GM19099 (cell line): ENCODE data around the gene TULP4.

Experiments
- POLR2A ChIP-seq: IDR thresholded peaks from 3 replicates; pipeline ENCODE4 v1.6.1; 2011; ENCODE audit warnings: low read depth; ENCODE audit not compliant: insufficient read length; ENCODE audit errors: extremely low read depth

Gene TULP4

DNA sequence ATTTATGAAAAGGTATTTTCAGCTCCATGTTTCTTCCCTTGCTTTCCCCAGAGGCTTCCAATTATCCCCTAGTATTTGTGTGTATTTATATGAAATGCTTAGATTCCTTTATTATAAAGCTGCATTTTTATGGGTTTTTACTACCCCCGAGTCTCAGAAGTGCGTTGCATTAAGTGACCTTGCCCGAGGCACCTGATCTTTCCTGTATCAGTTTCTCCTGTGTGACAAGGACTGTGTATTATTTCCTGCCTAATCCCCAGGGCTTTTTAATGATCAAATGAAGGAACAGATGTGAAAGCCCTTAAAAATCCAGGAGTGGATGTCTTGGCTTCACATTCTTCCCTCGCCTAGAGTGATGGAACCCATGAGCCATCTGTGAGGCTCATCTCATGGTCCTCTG lies 118.8 kb downstream of the TULP4 start:
- no peak for TF ChIP-seq POLR2A

DNA sequence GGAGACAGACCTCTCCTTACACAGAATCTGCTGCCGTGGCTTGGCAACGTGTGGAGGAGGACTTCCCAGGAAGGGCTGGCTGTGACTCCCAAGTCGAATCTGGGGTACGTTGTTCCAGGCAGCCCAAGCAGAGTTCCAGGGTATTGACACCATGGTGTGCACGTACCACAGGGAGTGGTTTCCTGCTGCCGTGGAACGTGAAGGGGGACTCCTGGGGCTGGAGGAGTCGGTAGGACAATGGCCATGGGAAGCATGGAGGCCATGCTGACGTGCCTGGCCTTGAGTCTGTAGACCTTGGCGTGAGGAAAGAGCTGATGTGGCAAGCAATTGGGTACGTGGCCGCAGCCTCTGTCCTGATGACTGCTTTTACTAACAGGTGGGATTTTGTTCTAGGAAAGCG lies 119.3 kb downstream of the TULP4 start:
- no peak for TF ChIP-seq POLR2A

DNA sequence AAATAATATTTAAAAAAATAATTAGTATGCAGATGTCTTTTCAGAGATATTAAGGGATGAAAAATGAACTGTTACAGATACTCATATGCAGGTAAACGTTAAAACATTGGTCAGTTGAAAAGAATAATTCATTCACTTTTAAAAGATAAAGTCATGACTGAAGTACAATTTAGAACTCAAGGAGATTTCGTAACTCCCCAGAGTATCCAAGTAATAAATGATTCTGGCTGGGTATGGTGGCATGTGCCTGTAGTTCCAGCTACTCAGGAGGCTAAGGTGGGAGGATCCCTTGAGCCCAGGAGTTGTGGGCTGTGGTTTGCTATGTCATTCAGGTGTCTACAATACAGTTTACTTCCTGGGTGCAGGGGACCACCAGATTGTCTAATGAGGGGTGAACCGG lies 125.3 kb downstream of the TULP4 start:
- no peak for TF ChIP-seq POLR2A

DNA sequence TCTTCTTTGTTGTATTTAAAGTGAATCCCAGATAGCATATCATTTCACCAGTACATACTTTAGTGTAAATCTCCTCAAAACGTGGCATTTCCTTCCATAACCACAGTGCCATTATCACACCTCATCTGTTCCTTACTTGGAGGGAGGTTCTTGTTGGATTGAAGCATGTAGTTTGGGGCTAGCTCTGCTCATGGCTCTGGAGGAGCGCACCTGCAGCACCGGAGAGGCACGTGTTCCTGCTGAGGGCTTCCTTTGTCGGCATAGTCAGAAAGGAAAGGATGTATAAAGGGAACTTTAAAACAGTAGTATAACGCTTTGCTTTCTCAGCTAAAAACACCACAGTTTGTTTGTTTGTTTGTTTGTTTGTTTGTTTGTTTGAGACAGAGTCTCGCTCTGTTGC lies 126.0 kb downstream of the TULP4 start:
- no peak for TF ChIP-seq POLR2A

DNA sequence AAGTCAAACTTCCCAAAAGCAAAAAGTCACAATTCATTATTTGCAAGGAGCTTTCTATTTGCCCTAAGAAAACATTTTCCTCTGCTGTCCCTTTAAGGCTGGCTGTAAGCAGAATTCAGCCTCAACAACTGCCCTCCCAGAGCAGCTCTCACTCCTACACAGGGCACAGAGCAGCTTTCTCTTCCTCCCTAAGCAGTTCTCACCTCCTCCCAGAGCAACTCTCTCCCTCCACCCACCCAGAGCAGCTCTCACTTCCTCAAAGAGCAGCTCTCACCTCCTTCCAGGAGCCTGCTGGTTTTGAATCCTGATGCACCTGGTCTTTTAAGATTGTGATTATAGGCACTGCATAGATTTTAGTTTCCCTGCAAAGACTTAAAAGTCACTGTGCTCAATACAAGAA lies 127.0 kb downstream of the TULP4 start:
- no peak for TF ChIP-seq POLR2A

GRCh38 chr6:158441716-158442215 lies 129.5 kb downstream of the TULP4 start:
- no peak for TF ChIP-seq POLR2A

GRCh38 chr6:158442306-158442705 lies 130.0 kb downstream of the TULP4 start:
- no peak for TF ChIP-seq POLR2A

DNA sequence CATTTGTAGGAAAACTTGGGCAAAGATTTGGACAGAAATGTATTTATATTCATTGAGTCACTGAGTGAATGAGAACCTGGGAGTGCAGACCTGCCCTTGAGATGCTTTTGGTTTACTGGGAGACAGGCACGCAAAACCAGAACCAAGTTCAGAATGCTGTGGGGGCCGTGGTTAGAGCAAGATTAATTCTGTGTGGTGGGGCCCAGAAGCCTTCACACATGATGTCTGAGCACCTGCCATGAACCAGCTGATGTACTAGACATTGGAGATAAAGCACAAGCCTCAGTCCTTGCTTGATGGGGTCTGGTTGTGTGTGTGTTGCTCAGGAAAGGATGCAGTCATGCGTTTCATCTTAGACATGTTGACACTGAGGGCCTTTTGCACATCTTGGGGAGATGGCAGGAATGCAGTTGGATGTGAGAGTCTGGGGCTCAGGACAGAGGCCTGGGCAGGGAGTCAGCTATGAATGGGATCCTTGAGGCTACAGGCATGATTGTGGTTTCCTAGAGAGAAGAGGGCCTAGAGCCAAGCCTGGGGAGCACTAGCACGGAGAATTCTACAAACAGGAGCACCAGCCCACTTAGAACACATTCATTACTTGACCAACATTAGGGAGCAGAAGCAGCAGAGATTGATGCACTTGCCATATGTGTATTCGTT lies 133.3 kb downstream of the TULP4 start:
- no peak for TF ChIP-seq POLR2A

- TF ChIP-seq POLR2A = no peak
Measured at GRCh38 chr6:158448856-158449255, 136.6 kb downstream of the TULP4 start.

GRCh38 chr6:158452191-158452590 lies 139.9 kb downstream of the TULP4 start:
- TF ChIP-seq POLR2A = no peak

DNA sequence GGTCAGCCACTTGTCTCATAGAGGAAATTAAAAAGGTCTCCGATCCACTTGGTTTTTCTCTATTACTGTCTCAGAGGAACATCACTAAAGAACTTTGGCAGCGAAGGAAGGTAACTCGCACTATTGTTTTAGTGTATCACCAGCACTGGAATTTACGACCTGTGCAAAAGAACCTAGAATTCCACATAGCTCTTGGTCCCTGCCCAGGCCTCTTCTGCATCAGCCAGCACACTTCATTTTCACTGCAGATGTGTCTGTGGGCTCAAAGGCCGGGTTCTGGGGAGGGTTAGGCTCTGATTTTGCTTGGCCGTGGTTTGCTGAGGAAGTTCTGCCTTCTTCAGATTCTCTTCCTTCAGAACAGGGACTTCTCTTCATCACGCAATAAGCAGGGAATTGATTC lies 144.9 kb downstream of the TULP4 start:
- no peak for TF ChIP-seq POLR2A

DNA sequence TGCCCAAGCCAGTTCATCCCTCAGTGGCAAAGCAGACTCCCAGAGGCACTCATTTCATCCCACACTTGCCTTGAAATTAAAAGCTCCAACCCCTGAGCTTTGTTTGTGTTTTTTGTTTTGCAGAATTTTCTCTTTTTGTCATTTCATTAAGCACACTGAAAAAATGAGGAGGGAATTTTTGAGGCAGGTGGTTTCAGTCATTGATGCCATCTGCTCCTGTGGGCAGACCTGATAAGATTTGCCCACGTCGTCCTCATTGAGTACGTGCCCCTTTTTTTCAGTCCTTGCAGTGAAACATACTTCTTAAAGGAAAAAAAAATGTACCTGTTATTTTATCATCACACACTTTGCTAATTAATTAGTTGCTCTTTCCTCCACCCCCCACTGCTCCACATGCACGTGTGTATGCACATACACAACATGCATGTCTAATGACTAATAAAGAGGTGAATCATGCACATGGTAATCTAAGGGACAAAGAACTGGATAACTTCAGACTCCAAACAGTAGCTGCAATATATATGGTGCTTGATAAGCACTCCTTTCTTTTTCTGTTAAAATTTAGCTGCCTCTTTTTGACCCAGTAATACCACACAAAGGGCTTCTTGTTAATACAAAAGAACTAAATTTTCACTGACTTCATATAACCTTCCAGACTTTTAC lies 145.5 kb downstream of the TULP4 start:
- no peak for TF ChIP-seq POLR2A

GRCh38 chr6:158459726-158460125 lies 147.5 kb downstream of the TULP4 start:
- no peak for TF ChIP-seq POLR2A

DNA sequence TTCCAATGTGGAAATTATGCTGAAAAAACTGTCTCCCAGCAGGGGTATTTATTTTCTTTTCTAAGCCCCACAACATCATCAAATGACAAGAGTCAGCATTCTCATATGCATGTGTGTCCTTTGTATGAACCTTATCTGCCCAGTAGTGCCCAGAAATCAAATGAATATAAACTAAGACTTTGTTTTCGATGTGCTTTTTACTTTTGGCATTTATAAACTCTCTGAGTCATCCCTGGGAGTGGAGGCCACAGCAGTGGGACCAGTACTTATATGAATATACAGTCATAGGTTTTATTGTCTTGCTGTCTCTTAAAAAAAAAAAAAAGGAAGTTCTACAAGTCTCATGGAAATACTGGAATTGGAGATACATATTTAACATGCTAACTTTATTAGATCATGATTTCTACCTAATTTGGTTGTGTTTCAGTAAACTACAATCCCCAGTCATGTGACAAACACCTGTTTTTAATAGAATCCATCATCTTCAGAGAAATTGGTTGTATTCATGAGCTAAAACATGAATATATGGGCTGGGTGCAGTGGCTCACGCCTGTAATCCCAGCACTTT lies 148.4 kb downstream of the TULP4 start:
- no peak for TF ChIP-seq POLR2A

GRCh38 chr6:158461954-158462353 lies 149.7 kb downstream of the TULP4 start:
- no peak for TF ChIP-seq POLR2A

- TF ChIP-seq POLR2A = no peak
Measured at GRCh38 chr6:158464483-158464882, 152.2 kb downstream of the TULP4 start.
